ENCODE measurements around the gene METTL25B.

DNA sequence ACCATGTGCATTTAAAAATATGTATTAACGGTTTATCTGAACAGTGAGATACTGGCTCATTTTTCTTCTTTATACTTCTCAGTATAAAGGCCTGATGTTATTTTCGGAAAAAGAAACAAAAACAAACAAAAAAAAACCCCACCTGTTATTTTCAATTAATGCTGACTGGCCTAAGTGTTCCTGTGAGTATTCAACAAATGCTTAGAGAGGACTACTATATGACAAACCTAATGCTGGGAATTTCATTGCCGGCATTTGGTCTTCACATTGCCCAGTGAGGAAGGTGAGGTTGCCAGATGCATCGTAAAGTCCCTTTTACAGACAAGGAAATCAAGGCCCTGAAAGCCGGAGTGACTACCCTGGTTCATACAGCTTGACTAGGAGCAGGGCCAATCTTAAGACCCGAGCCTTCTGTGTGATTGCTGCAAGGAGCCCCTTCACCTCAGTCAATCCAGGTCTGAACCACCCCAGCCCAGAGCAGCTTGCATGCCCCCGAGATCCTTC lies 12.0 kb downstream of the METTL25B start:
- TF ChIP-seq GATA2 (IDR thresholded peaks at IDR 0.05; ENCODE audit: low read depth, low read length): no peak
- TF ChIP-seq GATA3 (IDR thresholded peaks at IDR 0.05; ENCODE audit: low read depth, low read length): no peak

Measured in SH-SY5Y (cell line).